HepG2 (cell line): ENCODE data around the gene BLOC1S2. TPM values are rescaled to one million over a fixed set of nuclear protein-coding genes. Genes with fewer than 3 reads are reported as not detected.
A peak's percentile ranks its signal among the peaks of the same experiment; 100 is the strongest.

ENCODE experiments used
- ATRX ChIP-seq: sonication (generic); formaldehyde crosslinking; IDR thresholded peaks from 2 replicates; pipeline ENCODE4 v1.4.0; 2020; ENCODE audit warnings: missing genetic modification reagents, borderline replicate concordance
- CENPBD1 ChIP-seq: sonication (generic); formaldehyde crosslinking; IDR thresholded peaks from 2 replicates; pipeline ENCODE4 v1.8.0; 2022; ENCODE audit warnings: missing genetic modification reagents, low read depth, mild to moderate bottlenecking, borderline replicate concordance
- LBX2 ChIP-seq: sonication (generic); formaldehyde crosslinking; IDR thresholded peaks from 2 replicates; pipeline ENCODE4 v1.5.0; 2020; ENCODE audit warnings: missing genetic modification reagents, mild to moderate bottlenecking, borderline replicate concordance
- MTF2 ChIP-seq: sonication (generic); formaldehyde crosslinking; IDR thresholded peaks from 2 replicates; pipeline ENCODE4 v1.5.0; 2020; ENCODE audit warnings: missing genetic modification reagents, borderline replicate concordance
- PLSCR1 ChIP-seq: sonication (generic); formaldehyde crosslinking; IDR thresholded peaks from 2 replicates; pipeline ENCODE4 v1.5.0; 2020; ENCODE audit warnings: missing genetic modification reagents, mild to moderate bottlenecking, borderline replicate concordance
- SALL2 ChIP-seq: sonication (generic); formaldehyde crosslinking; IDR thresholded peaks from 2 replicates; pipeline ENCODE4 v1.8.1; 2023; ENCODE audit warnings: mild to moderate bottlenecking, missing genetic modification reagents, inconsistent platforms
- SMC3 ChIP-seq: IDR thresholded peaks from 2 replicates; pipeline ENCODE4 v1.6.1; 2011; ENCODE audit warnings: low read length, improper control_type of control experiment
- TEAD2 ChIP-seq: sonication (generic); formaldehyde crosslinking; IDR thresholded peaks from 2 replicates; pipeline ENCODE4 v1.9.0; 2021; ENCODE audit warnings: missing genetic modification reagents
- TERF1 ChIP-seq: sonication (generic); formaldehyde crosslinking; IDR thresholded peaks from 2 replicates; pipeline ENCODE4 v1.8.0; 2022; ENCODE audit warnings: mild to moderate bottlenecking, missing genetic modification reagents, moderate library complexity
- TP53 ChIP-seq: sonication (generic); formaldehyde crosslinking; conservative IDR thresholded peaks from 2 replicates; pipeline ENCODE4 v1.4.0; 2020; ENCODE audit warnings: missing genetic modification reagents
- ZBTB4 ChIP-seq: sonication (generic); formaldehyde crosslinking; IDR thresholded peaks from 2 replicates; pipeline ENCODE4 v1.4.0; 2020; ENCODE audit warnings: missing genetic modification reagents, mild to moderate bottlenecking, borderline replicate concordance
- ZXDC ChIP-seq: sonication (generic); formaldehyde crosslinking; IDR thresholded peaks from 2 replicates; pipeline ENCODE4 v1.5.0; 2020; ENCODE audit warnings: mild to moderate bottlenecking, missing genetic modification reagents
- polyA plus RNA-seq, 8 experiments: library from polyadenylated mRNA; depleted of rRNA in 3 of 8; stranded (reverse) in 7 of 8; unstranded in 1 of 8; fragments of >200 nt; fragmentation: Illumina TruSeq in 4 of 8; extraction: Trizol in 4 of 8; gene quantifications; 2 replicates each; pipeline versions ENCODE4 v1.2.1 to v1.2.3, GENCODE V29; 2011 to 2016; ENCODE audit warnings: low read depth in 4 of 8, missing spikeins in 1 of 8, mixed read lengths in 1 of 8; ENCODE audit not compliant: insufficient read depth in 1 of 8
- total RNA-seq, 5 experiments: library from RNA; depleted of rRNA; stranded (reverse); fragments of >200 nt; fragmentation: Illumina TruSeq; extraction: Trizol; gene quantifications; 2 replicates each; pipeline ENCODE4 v1.2.3, GENCODE V29; 2016; ENCODE audit warnings: low read depth in 1 of 5
- TF ChIP-seq, protein P1 (sequence below): sonication (generic); formaldehyde crosslinking; IDR thresholded peaks from 2 replicates; pipeline ENCODE4 v1.5.1; 2020; ENCODE audit warnings: missing genetic modification reagents, mild to moderate bottlenecking, borderline replicate concordance
- TF ChIP-seq, protein P2 (sequence below): sonication (generic); formaldehyde crosslinking; IDR thresholded peaks from 2 replicates; pipeline ENCODE4 v1.8.1; 2023; ENCODE audit warnings: missing genetic modification reagents, inconsistent platforms, borderline replicate concordance

Gene BLOC1S2
- total and polyA plus RNA-seq, 2 of the 13 experiments (the other 11 are each of a cell fraction or from before 2014, with no cell fraction given), result 22.3 to 64.4 TPM

- TF ChIP-seq SMC3, result no peak
- no peak for TF ChIP-seq TERF1 (CRISPR knock-in tag)
- no peak; the same call in 1 of the 2 replicates for TF ChIP-seq ATRX (CRISPR knock-in tag)
- TF ChIP-seq, protein P1, sequence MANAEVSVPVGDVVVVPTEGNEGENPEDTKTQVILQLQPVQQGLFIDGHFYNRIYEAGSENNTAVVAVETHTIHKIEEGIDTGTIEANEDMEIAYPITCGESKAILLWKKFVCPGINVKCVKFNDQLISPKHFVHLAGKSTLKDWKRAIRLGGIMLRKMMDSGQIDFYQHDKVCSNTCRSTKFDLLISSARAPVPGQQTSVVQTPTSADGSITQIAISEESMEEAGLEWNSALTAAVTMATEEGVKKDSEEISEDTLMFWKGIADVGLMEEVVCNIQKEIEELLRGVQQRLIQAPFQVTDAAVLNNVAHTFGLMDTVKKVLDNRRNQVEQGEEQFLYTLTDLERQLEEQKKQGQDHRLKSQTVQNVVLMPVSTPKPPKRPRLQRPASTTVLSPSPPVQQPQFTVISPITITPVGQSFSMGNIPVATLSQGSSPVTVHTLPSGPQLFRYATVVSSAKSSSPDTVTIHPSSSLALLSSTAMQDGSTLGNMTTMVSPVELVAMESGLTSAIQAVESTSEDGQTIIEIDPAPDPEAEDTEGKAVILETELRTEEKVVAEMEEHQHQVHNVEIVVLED (CRISPR knock-in tag), result peak; percentile 76
- 0 out of 2 replicates have a peak, but pooled peaks have one; percentile 52 for TF ChIP-seq ZBTB4 (CRISPR knock-in tag)
- TF ChIP-seq ZXDC, result no peak
- TF ChIP-seq MTF2 (CRISPR knock-in tag), result no peak
- TF ChIP-seq TP53 (CRISPR knock-in tag), result no peak
- TF ChIP-seq TEAD2, result no peak
- peak; percentile 75 for TF ChIP-seq SALL2 (CRISPR knock-in tag)
- TF ChIP-seq LBX2 (CRISPR knock-in tag), result no peak
- TF ChIP-seq CENPBD1 (CRISPR knock-in tag), result no peak
- TF ChIP-seq PLSCR1 (CRISPR knock-in tag), result no peak
- TF ChIP-seq, protein P2, sequence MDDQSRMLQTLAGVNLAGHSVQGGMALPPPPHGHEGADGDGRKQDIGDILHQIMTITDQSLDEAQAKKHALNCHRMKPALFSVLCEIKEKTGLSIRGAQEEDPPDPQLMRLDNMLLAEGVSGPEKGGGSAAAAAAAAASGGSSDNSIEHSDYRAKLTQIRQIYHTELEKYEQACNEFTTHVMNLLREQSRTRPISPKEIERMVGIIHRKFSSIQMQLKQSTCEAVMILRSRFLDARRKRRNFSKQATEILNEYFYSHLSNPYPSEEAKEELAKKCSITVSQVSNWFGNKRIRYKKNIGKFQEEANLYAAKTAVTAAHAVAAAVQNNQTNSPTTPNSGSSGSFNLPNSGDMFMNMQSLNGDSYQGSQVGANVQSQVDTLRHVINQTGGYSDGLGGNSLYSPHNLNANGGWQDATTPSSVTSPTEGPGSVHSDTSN (CRISPR knock-in tag), result no peak
Measured at GRCh38 chr10:100267239-100268104, 19.0 kb downstream of the BLOC1S2 start, which contains the start of gene CWF19L1 (continued).
